Endothelial cell (in vitro differentiated cells): ENCODE measurements around the gene CEP128. TPM values are rescaled to one million over a fixed set of nuclear protein-coding genes. Genes with fewer than 3 reads are reported as not detected.

Experiments
- DNase-seq: peaks from one replicate; pipeline ENCODE4 v3.0.0; 2021; ENCODE audit warnings: low spot score
- H3K27ac Mint-ChIP-seq: one replicate; pipeline ENCODE4 v1.8.0; 2021; ENCODE audit warnings: mixed read lengths, inconsistent platforms; ENCODE audit not compliant: unreplicated experiment
- H3K27me3 Mint-ChIP-seq: one replicate; pipeline ENCODE4 v1.8.0; 2021; ENCODE audit warnings: mild to moderate bottlenecking, moderate library complexity, mixed read lengths, inconsistent platforms; ENCODE audit not compliant: unreplicated experiment
- H3K36me3 Mint-ChIP-seq: one replicate; pipeline ENCODE4 v1.8.0; 2021; ENCODE audit warnings: mild to moderate bottlenecking, low read depth, mixed read lengths, inconsistent platforms; ENCODE audit not compliant: unreplicated experiment
- H3K4me1 Mint-ChIP-seq: one replicate; pipeline ENCODE4 v1.8.0; 2021; ENCODE audit warnings: mild to moderate bottlenecking, mixed read lengths, inconsistent platforms; ENCODE audit not compliant: unreplicated experiment
- H3K4me3 Mint-ChIP-seq: one replicate; pipeline ENCODE4 v1.8.0; 2021; ENCODE audit warnings: mild to moderate bottlenecking, mixed read lengths, inconsistent platforms; ENCODE audit not compliant: unreplicated experiment
- H3K9me3 Mint-ChIP-seq: one replicate; pipeline ENCODE4 v1.8.0; 2021; ENCODE audit warnings: mixed read lengths, inconsistent platforms; ENCODE audit not compliant: unreplicated experiment
- total RNA-seq: library from RNA; stranded (reverse); fragmentation: NEBNext Ultra II Directional; extraction: Animal tissue kit (Norgen Biotek cat#: 25700); gene quantifications from one replicate; pipeline ENCODE4 v1.2.1, GENCODE V29; 2021; ENCODE audit not compliant: unreplicated experiment
- TF ChIP-seq, protein P1 (sequence below): fragments of 200-600 bp; sonication (generic); IDR thresholded peaks from one replicate; pipeline ENCODE4 v1.5.0; 2021; ENCODE audit warnings: antibody characterized with exemption; ENCODE audit not compliant: unreplicated experiment

The CEP128 gene
- total RNA-seq, 1 donor from 2014 or later = 10.4 TPM

DNA sequence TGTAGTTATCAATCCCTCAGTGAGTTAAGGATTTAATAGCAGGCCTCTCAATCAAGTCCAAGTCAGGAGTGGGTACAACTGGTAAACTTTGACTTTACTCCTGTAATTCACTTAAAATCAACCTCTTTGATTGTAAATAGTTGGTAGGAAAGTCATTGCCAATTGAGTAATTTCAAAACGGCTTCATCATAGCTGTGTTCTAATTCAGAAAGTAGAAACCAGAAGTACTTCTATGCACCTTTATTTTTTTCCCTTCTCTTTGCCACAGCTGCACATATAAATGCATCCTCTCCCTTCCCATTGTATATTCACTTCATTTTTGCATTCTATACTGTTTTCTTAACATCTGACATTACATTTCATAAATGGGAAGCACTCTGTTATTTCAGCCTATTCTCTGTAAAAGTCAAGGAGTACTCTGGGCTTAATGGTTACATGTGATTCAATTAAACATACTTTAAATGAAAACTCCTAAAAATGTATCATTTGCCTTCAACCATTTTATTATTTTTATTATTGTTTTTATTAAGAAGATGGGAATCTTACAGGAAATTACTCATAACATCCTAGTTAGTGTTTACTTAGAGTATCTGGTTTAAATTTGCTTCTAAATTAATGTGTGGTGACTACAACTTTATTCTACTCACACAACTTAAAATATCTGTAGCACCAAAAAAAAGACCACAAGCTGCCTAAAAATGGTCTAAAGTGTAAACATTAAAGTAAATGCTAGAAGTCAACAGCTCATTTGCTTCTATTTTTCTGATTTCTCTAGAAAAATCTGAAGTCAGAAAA lies 171.2 kb downstream of the CEP128 start:
- no peak overlapping the region for H3K27ac Mint-ChIP-seq
- H3K36me3 Mint-ChIP-seq = no peaks in the 10 kb centered on the region
- no peaks in the 10 kb centered on the region for H3K4me1 Mint-ChIP-seq
- no peak for DNase-seq
- no peaks in the 10 kb centered on the region for H3K9me3 Mint-ChIP-seq
- no peak overlapping the region for H3K4me3 Mint-ChIP-seq
- H3K27me3 Mint-ChIP-seq = peaks cover 2% of the 10 kb centered on the region
- TF ChIP-seq, protein P1, sequence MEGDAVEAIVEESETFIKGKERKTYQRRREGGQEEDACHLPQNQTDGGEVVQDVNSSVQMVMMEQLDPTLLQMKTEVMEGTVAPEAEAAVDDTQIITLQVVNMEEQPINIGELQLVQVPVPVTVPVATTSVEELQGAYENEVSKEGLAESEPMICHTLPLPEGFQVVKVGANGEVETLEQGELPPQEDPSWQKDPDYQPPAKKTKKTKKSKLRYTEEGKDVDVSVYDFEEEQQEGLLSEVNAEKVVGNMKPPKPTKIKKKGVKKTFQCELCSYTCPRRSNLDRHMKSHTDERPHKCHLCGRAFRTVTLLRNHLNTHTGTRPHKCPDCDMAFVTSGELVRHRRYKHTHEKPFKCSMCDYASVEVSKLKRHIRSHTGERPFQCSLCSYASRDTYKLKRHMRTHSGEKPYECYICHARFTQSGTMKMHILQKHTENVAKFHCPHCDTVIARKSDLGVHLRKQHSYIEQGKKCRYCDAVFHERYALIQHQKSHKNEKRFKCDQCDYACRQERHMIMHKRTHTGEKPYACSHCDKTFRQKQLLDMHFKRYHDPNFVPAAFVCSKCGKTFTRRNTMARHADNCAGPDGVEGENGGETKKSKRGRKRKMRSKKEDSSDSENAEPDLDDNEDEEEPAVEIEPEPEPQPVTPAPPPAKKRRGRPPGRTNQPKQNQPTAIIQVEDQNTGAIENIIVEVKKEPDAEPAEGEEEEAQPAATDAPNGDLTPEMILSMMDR = no peak

DNA sequence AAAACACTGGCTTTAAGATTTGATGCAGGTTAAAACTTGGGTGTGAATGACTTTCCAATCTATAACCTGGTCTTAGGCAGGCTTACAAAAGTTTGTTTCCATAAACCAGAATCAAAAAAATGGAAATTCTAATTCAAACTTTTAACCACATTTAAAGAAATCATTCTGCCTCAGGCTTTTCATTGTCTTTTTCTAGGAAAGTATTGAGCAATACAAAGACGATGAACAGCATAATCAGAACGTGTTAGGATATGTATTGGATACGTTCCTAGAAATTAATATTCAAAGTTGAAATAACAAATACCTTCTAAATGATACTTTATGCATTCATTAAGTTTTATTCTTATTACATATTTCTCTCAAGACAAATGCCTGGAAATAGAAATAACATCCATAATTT lies 172.9 kb downstream of the CEP128 start:
- TF ChIP-seq, protein P1 = no peak
- H3K4me3 Mint-ChIP-seq = no peak overlapping the region
- H3K27ac Mint-ChIP-seq = no peak overlapping the region
- H3K27me3 Mint-ChIP-seq = peaks cover 2% of the 10 kb centered on the region
- no peaks in the 10 kb centered on the region for H3K9me3 Mint-ChIP-seq
- no peaks in the 10 kb centered on the region for H3K36me3 Mint-ChIP-seq
- no peaks in the 10 kb centered on the region for H3K4me1 Mint-ChIP-seq
- no peak for DNase-seq

DNA sequence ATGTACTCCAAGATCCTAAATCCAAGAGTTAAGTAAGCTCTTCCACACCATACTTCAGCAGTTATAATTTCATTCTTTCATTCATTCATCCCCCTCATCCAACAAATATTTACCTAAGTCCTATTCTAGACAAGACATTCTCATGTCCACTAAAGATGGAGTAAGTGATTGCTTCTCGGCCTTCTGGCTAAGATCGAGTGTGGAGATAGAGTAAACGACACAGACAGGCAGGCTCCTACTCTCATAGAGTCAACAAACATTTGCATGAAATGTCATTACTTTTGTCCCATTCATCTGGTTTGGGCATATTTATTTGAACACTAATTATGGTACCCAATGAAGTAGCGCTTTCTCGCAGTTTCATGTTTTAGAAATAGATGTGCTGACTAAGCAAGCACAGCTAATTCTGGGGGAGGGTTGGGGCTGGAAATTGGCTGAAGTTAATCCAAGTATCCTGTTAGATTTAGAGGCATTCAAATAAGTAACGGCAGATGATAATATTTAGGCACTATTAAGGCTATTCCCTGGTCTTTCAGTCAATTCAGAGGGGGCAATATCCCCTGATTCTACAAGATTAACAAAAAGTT lies 176.5 kb downstream of the CEP128 start:
- Mint-ChIP-seq H3K36me3 (no peaks in the 10 kb centered on the region), H3K9me3 (no peaks in the 10 kb centered on the region), H3K27ac (no peak overlapping the region), H3K27me3 (no peaks in the 10 kb centered on the region), H3K4me3 (no peak overlapping the region), H3K4me1 (no peaks in the 10 kb centered on the region)
- TF ChIP-seq, protein P1 = no peak
- DNase-seq = no peak

DNA sequence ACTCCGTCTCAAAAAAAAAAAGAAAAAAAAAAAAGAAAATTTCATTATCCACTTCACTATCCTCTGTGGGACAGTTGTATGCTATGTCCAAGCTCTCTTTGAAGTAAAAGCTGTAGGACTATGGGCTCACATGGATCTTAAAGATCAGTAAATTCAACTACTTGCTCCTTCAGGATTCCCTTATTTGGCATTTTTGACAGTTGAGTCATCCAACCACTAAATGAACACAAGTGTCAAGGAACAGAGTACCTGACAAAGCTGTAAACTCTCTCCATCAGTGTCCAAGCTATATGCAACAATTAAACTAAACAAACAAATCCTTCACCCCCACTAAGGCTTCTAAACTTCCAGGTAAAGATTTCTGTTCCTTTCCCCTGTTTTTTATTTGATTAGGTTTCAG lies 177.0 kb downstream of the CEP128 start:
- H3K4me3 Mint-ChIP-seq = no peak overlapping the region

More for the DNA sequence above, 177.0 kb downstream of the CEP128 start:
- Mint-ChIP-seq H3K4me1 (no peaks in the 10 kb centered on the region), H3K27ac (no peak overlapping the region), H3K36me3 (no peaks in the 10 kb centered on the region), H3K9me3 (no peaks in the 10 kb centered on the region), H3K27me3 (no peaks in the 10 kb centered on the region)
- no peak for DNase-seq
- TF ChIP-seq, protein P1 = no peak
